ENCODE results near the gene C12orf42.

- TF ChIP-seq, protein P1, sequence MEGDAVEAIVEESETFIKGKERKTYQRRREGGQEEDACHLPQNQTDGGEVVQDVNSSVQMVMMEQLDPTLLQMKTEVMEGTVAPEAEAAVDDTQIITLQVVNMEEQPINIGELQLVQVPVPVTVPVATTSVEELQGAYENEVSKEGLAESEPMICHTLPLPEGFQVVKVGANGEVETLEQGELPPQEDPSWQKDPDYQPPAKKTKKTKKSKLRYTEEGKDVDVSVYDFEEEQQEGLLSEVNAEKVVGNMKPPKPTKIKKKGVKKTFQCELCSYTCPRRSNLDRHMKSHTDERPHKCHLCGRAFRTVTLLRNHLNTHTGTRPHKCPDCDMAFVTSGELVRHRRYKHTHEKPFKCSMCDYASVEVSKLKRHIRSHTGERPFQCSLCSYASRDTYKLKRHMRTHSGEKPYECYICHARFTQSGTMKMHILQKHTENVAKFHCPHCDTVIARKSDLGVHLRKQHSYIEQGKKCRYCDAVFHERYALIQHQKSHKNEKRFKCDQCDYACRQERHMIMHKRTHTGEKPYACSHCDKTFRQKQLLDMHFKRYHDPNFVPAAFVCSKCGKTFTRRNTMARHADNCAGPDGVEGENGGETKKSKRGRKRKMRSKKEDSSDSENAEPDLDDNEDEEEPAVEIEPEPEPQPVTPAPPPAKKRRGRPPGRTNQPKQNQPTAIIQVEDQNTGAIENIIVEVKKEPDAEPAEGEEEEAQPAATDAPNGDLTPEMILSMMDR (IDR thresholded peaks at IDR 0.05), result no peak
- TF ChIP-seq POLR2AphosphoS5 (IDR thresholded peaks at IDR 0.05), result no peak
These were observed 162.1 kb downstream of the C12orf42 start for GRCh38 chr12:103333676-103334075.

All from prostate gland (tissue), 2 donors.